H1 (cell line): Measurements from ENCODE around the gene PLAU. TPM values are rescaled to one million over a fixed set of nuclear protein-coding genes. Genes with fewer than 3 reads are reported as not detected.

Source experiments
- CTCF ChIA-PET: fragments of 300-600 bp; sonication (Branson Sonifier 250); formaldehyde crosslinking; loops from one replicate; lab custom pipeline; 2021; ENCODE audit not compliant: partially characterized antibody; lab: Charles Lee
- POLR2A ChIA-PET: fragments of 300-600 bp; sonication (Branson Sonifier 250); formaldehyde crosslinking; loops from one replicate; lab custom pipeline; 2021; ENCODE audit warnings: inconsistent platforms; ENCODE audit not compliant: partially characterized antibody; lab: Charles Lee
- DNase-seq, 2 experiments: peaks; one replicate each; pipeline versions ENCODE4 v3.0.0 to v3.0.0-alpha.2; 2010 to 2022; ENCODE audit warnings: low spot score in 2 of 2, low read depth in 1 of 2, mixed read lengths in 1 of 2
- FAIRE-seq: peaks from 2 replicates; lab custom pipeline; 2011; peaks lifted over from hg19 to GRCh38; lab: Jason Lieb, UNC
- H2AFZ ChIP-seq: 2 replicates; pipeline ENCODE4 v1.8.1; 2012; ENCODE audit warnings: low read length, inconsistent platforms
- H2AK5ac ChIP-seq: 2 replicates; pipeline ENCODE4 v1.6.1; 2013; ENCODE audit warnings: low read depth, low read length
- H2BK120ac ChIP-seq: replicated peaks from 2 replicates; pipeline ENCODE3; 2013; ENCODE audit warnings: low read depth, low read length, inconsistent platforms
- H2BK12ac ChIP-seq: 2 replicates; pipeline ENCODE4 v1.6.1; 2013; ENCODE audit warnings: low read depth, low read length
- H2BK15ac ChIP-seq: 2 replicates; pipeline ENCODE4 v1.6.1; 2013; ENCODE audit warnings: low read length
- H2BK20ac ChIP-seq: 2 replicates; pipeline ENCODE4 v1.6.1; 2013; ENCODE audit warnings: low read length
- H2BK5ac ChIP-seq: 2 replicates; pipeline ENCODE4 v1.6.1; 2013; ENCODE audit warnings: low read depth, low read length
- H3K14ac ChIP-seq: 2 replicates; pipeline ENCODE4 v1.6.1; 2013; ENCODE audit warnings: inconsistent platforms; ENCODE audit not compliant: insufficient read length
- H3K18ac ChIP-seq: 2 replicates; pipeline ENCODE4 v1.6.1; 2013; ENCODE audit warnings: low read length; ENCODE audit errors: extremely low read depth
- H3K23ac ChIP-seq: 2 replicates; pipeline ENCODE4 v1.6.1; 2013; ENCODE audit warnings: inconsistent platforms; ENCODE audit not compliant: insufficient read length
- H3K23me2 ChIP-seq: 2 replicates; pipeline ENCODE4 v1.6.1; 2013; ENCODE audit warnings: low read depth, low read length
- H3K27ac ChIP-seq: 2 replicates; pipeline ENCODE4 v1.6.1; 2011; ENCODE audit warnings: low read depth, low read length, inconsistent platforms
- H3K27me3 ChIP-seq, 4 experiments: replicated peaks in 1 of 4; 1 replicate in 1 of 4; 2 replicates in 3 of 4; pipeline versions ENCODE4 v1.6.1 to v1.8.1; 2011 to 2013; ENCODE audit warnings: low read length in 3 of 4, mild to moderate bottlenecking in 3 of 4, inconsistent platforms in 2 of 4, mixed read lengths in 2 of 4, moderate library complexity in 1 of 4; ENCODE audit not compliant: control insufficient read depth in 3 of 4, insufficient read depth in 3 of 4; ENCODE audit errors: extremely low read depth in 1 of 4
- H3K36me3 ChIP-seq, 4 experiments: 2 replicates each; pipeline versions ENCODE4 v1.6.1 to v1.8.1; 2011 to 2013; ENCODE audit warnings: mild to moderate bottlenecking in 4 of 4, low read length in 3 of 4, moderate library complexity in 2 of 4, control low read depth in 1 of 4, inconsistent platforms in 1 of 4; ENCODE audit not compliant: insufficient read depth in 4 of 4, control insufficient read depth in 2 of 4
- H3K4ac ChIP-seq: replicated peaks from 2 replicates; pipeline ENCODE3; 2013; ENCODE audit warnings: low read length, low read depth, mixed read lengths, inconsistent platforms; ENCODE audit not compliant: insufficient read length
- H3K4me1 ChIP-seq, 4 experiments: replicated peaks in 1 of 4; 1 replicate in 1 of 4; 2 replicates in 3 of 4; pipeline versions ENCODE4 v1.6.1 to v1.8.1; 2011 to 2013; ENCODE audit warnings: low read length in 3 of 4, inconsistent platforms in 2 of 4, mixed read lengths in 1 of 4; ENCODE audit not compliant: insufficient read depth in 4 of 4, control insufficient read depth in 3 of 4
- H3K4me2 ChIP-seq, 2 experiments: 2 replicates each; pipeline versions ENCODE4 v1.6.1 to v1.8.1; 2011 to 2013; ENCODE audit warnings: low read depth in 2 of 2, low read length in 2 of 2, control low read depth in 1 of 2, inconsistent platforms in 1 of 2, mild to moderate bottlenecking in 1 of 2; ENCODE audit not compliant: insufficient read depth in 1 of 2
- H3K4me3 ChIP-seq, 4 experiments: fragments of 200-600, 300-600 bp in 1 of 4; sonication (generic), shearing (Covaris generic), sonication (Bioruptor Twin) in 1 of 4; 2 replicates each; pipeline versions ENCODE4 v1.5.1 to v1.8.1; 2011 to 2016; ENCODE audit warnings: low read length in 4 of 4, low read depth in 3 of 4, control low read depth in 2 of 4, inconsistent platforms in 2 of 4, mild to moderate bottlenecking in 2 of 4, mixed read lengths in 1 of 4, moderate library complexity in 1 of 4; ENCODE audit not compliant: insufficient read depth in 2 of 4; ENCODE audit errors: extremely low read depth in 1 of 4
- H3K56ac ChIP-seq: replicated peaks from 2 replicates; pipeline ENCODE3; 2013; ENCODE audit warnings: low read depth, mild to moderate bottlenecking, mixed read lengths, low read length, inconsistent platforms; ENCODE audit not compliant: insufficient read length
- H3K79me1 ChIP-seq: 2 replicates; pipeline ENCODE4 v1.6.1; 2013; ENCODE audit warnings: low read depth, low read length, control low read depth
- H3K79me2 ChIP-seq, 2 experiments: 2 replicates each; pipeline versions ENCODE4 v1.6.1 to v1.8.1; 2012 to 2013; ENCODE audit warnings: low read length in 2 of 2, mild to moderate bottlenecking in 2 of 2, inconsistent platforms in 1 of 2; ENCODE audit not compliant: insufficient read depth in 2 of 2, control insufficient read depth in 1 of 2
- H3K9ac ChIP-seq, 4 experiments: replicated peaks in 1 of 4; 1 replicate in 1 of 4; 2 replicates in 3 of 4; pipeline versions ENCODE4 v1.6.1 to v1.8.1; 2011 to 2013; ENCODE audit warnings: low read depth in 3 of 4, low read length in 3 of 4, control low read depth in 2 of 4, mild to moderate bottlenecking in 2 of 4, moderate library complexity in 2 of 4, inconsistent platforms in 1 of 4; ENCODE audit errors: extremely low read depth in 1 of 4
- H3K9me3 ChIP-seq, 2 experiments: 2 replicates each; pipeline versions ENCODE4 v1.6.1 to v1.8.1; 2012 to 2013; ENCODE audit warnings: mild to moderate bottlenecking in 2 of 2, moderate library complexity in 2 of 2, control low read depth in 1 of 2, inconsistent platforms in 1 of 2, low read depth in 1 of 2, low read length in 1 of 2, mixed read lengths in 1 of 2; ENCODE audit not compliant: insufficient read depth in 2 of 2
- H4K20me1 ChIP-seq, 2 experiments: replicated peaks in 1 of 2; 2 replicates each; pipeline versions ENCODE3 to v1.8.1; 2011 to 2013; ENCODE audit warnings: inconsistent platforms in 2 of 2, low read length in 2 of 2, mild to moderate bottlenecking in 1 of 2; ENCODE audit not compliant: insufficient read depth in 2 of 2, control insufficient read depth in 1 of 2
- H4K5ac ChIP-seq: 2 replicates; pipeline ENCODE4 v1.6.1; 2013; ENCODE audit warnings: low read length, low read depth, mixed read lengths, inconsistent platforms; ENCODE audit not compliant: insufficient read length
- H4K8ac ChIP-seq: 2 replicates; pipeline ENCODE4 v1.8.0; 2013; ENCODE audit warnings: mild to moderate bottlenecking, moderate library complexity, low read length, inconsistent platforms; ENCODE audit not compliant: insufficient read depth; ENCODE audit errors: extremely low read depth
- H4K91ac ChIP-seq: replicated peaks from 2 replicates; pipeline ENCODE3; 2013; ENCODE audit warnings: low read length, mixed read lengths, inconsistent platforms; ENCODE audit not compliant: insufficient read length
- BACH1 ChIP-seq: IDR thresholded peaks from 2 replicates; pipeline ENCODE4 v1.6.1; 2012; ENCODE audit warnings: low read length, improper control_type of control experiment
- CHD2 ChIP-seq: IDR thresholded peaks from 2 replicates; pipeline ENCODE4 v1.6.1; 2012; ENCODE audit warnings: low read length, improper control_type of control experiment
- E2F6 ChIP-seq: IDR thresholded peaks from 2 replicates; pipeline ENCODE4 v1.6.1; 2012; ENCODE audit warnings: inconsistent platforms
- HDAC6 ChIP-seq: IDR thresholded peaks from one replicate; pipeline ENCODE4 v1.7.1; 2012; ENCODE audit warnings: low read depth, mild to moderate bottlenecking, inconsistent platforms, low read length, moderate library complexity
- NANOG ChIP-seq: IDR thresholded peaks from 2 replicates; pipeline ENCODE4 v1.6.1; 2011; ENCODE audit warnings: low read length, low read depth, mild to moderate bottlenecking, inconsistent platforms; ENCODE audit not compliant: insufficient read depth, poor library complexity, severe bottlenecking
- POU5F1 ChIP-seq: IDR thresholded peaks from 2 replicates; pipeline ENCODE4 v1.6.1; 2011; ENCODE audit warnings: low read depth, mild to moderate bottlenecking, low read length, moderate library complexity
- RBBP5 ChIP-seq: IDR thresholded peaks from 2 replicates; pipeline ENCODE4 v1.7.1; 2012; ENCODE audit warnings: low read depth, mild to moderate bottlenecking, inconsistent platforms, low read length, moderate library complexity, borderline replicate concordance
- SIRT6 ChIP-seq: IDR thresholded peaks from one replicate; pipeline ENCODE4 v1.7.1; 2012; ENCODE audit warnings: low read length, inconsistent platforms
- SIX5 ChIP-seq: IDR thresholded peaks from 2 replicates; pipeline ENCODE4 v1.6.1; 2011; ENCODE audit warnings: mild to moderate bottlenecking, low read depth, low read length
- ZNF274 ChIP-seq: IDR thresholded peaks from 2 replicates; pipeline ENCODE4 v1.7.0; 2012; ENCODE audit warnings: low read length, borderline replicate concordance; ENCODE audit errors: extremely low read depth
- WGBS, 2 experiments: shearing (Covaris generic) in 1 of 2; methylation state at CpG; one replicate each; pipeline versions ENCODE4 v1.1.6 to v1.1.7; 2013 to 2015; ENCODE audit warnings: low lambda C conversion rate in 2 of 2, mixed read lengths in 2 of 2, inconsistent platforms in 1 of 2, low coverage in 1 of 2, missing lambda C conversion rate in 1 of 2; ENCODE audit not compliant: insufficient replicate concordance in 2 of 2, insufficient coverage in 1 of 2, insufficient read length in 1 of 2; ENCODE audit errors: extremely low coverage in 1 of 2, missing lambda C conversion rate in 1 of 2; 5-methylcytosine and 5-hydroxymethylcytosine counted together
- polyA plus RNA-seq, 7 experiments: library from polyadenylated mRNA; depleted of rRNA in 3 of 7; stranded (reverse) in 5 of 7; unstranded in 2 of 7; fragments of >200 nt in 5 of 7; fragments of 200-250 nt in 2 of 7; gene quantifications; 1 replicate in 5 of 7; 2 replicates in 1 of 7; 4 replicates in 1 of 7; pipeline versions ENCODE4 v1.2.1 to v1.2.3, GENCODE V29; 2011 to 2013; ENCODE audit warnings: missing spikeins in 2 of 7, mixed read lengths in 2 of 7
- total RNA-seq: library from RNA; stranded (reverse); fragmentation: NEBNext Ultra II Directional; extraction: Animal tissue kit (Norgen Biotek cat#: 25700); gene quantifications from 2 replicates; pipeline ENCODE4 v1.2.1, GENCODE V29; 2021
- TF ChIP-seq, protein P1 (sequence below), 3 experiments: IDR thresholded peaks; 1 replicate in 2 of 3; 2 replicates in 1 of 3; pipeline versions ENCODE4 v1.5.1 to v1.6.1; 2011; ENCODE audit warnings: low read length in 3 of 3, mild to moderate bottlenecking in 3 of 3, inconsistent platforms in 2 of 3, low read depth in 1 of 3, moderate library complexity in 1 of 3; ENCODE audit not compliant: insufficient read depth in 1 of 3; ENCODE audit errors: control extremely low read depth in 1 of 3

PLAU gene
- total and polyA plus RNA-seq, 2 of the 8 experiments (the other 6 are each of a cell fraction or from before 2014, with no cell fraction given): 16.2 to 26.1 TPM

- Histone ChIP-seq H3K27ac (no peak overlapping the region), H3K23me2 (no peaks in the 10 kb centered on the region), H3K4me1 (peaks cover 2 to 7% (median 4%) of the 10 kb centered on the region in 4 experiments), H3K18ac (no peak overlapping the region), H4K20me1 (no peaks in the 10 kb centered on the region), H4K91ac (no peak overlapping the region), H2AK5ac (no peak overlapping the region), H3K79me1 (no peaks in the 10 kb centered on the region), H2BK120ac (no peak overlapping the region), H3K4me2 (no peak overlapping the region), H2BK12ac (0 out of 2 replicates have a peak overlapping the region, but pooled peaks have one; percentile 20), H4K5ac (no peak overlapping the region), H2AFZ (0 out of 2 replicates have a peak overlapping the region, but pooled peaks have one; percentile 12), H3K79me2 (no peaks in the 10 kb centered on the region), H3K27me3 (no peaks in the 10 kb centered on the region), H3K9ac (no peak overlapping the region), H3K14ac (no peak overlapping the region), H3K4me3 (no peak overlapping the region), H2BK15ac (0 out of 2 replicates have a peak overlapping the region, but pooled peaks have one; percentile 25), H3K23ac (no peak overlapping the region), H3K4ac (no peak overlapping the region), H3K36me3 (no peaks in the 10 kb centered on the region), H4K8ac (no peak overlapping the region), H3K9me3 (no peaks in the 10 kb centered on the region; a peak in 1 of 4 replicates), H2BK20ac (no peak overlapping the region), H2BK5ac (no peak overlapping the region), H3K56ac (no peak overlapping the region)
- DNase-seq (no peak), FAIRE-seq (no peak)
- ChIA-PET CTCF (interaction anchor here (2.3 to 21.6 kb wide), 2 partner anchors 15 to 37 kb away, joined by 12 to 681 read pairs; no protein-coding TSS in a partner anchor), POLR2A (interaction anchor here (0.6 kb wide), 1 partner anchor 40 kb away, joined by 3 read pairs; no protein-coding TSS in a partner anchor)
- WGBS, 2 experiments: 68% methylated on average over 4 of the region's 4 CpGs; no CpG with 5 or more reads in 1 of the 2 experiments
- TF ChIP-seq, protein P1, sequence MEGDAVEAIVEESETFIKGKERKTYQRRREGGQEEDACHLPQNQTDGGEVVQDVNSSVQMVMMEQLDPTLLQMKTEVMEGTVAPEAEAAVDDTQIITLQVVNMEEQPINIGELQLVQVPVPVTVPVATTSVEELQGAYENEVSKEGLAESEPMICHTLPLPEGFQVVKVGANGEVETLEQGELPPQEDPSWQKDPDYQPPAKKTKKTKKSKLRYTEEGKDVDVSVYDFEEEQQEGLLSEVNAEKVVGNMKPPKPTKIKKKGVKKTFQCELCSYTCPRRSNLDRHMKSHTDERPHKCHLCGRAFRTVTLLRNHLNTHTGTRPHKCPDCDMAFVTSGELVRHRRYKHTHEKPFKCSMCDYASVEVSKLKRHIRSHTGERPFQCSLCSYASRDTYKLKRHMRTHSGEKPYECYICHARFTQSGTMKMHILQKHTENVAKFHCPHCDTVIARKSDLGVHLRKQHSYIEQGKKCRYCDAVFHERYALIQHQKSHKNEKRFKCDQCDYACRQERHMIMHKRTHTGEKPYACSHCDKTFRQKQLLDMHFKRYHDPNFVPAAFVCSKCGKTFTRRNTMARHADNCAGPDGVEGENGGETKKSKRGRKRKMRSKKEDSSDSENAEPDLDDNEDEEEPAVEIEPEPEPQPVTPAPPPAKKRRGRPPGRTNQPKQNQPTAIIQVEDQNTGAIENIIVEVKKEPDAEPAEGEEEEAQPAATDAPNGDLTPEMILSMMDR (IDR thresholded peaks at IDR 0.05; ENCODE audit: control extremely low read depth in 1 of 3, insufficient read depth in 1 of 3, low read depth in 1 of 3, low read length in 3 of 3): no peak
- TF ChIP-seq ZNF274: no peak
- TF ChIP-seq SIX5: no peak
- TF ChIP-seq HDAC6: no peak
- no peak for TF ChIP-seq CHD2
- no peak for TF ChIP-seq NANOG
- no peak for TF ChIP-seq POU5F1
- no peak for TF ChIP-seq SIRT6
- no peak for TF ChIP-seq RBBP5
- no peak for TF ChIP-seq E2F6
- no peak for TF ChIP-seq BACH1
Observed at GRCh38 chr10:73925539-73925938, 14.6 kb downstream of the PLAU start.
